Measurements from ENCODE around the gene NYNRIN. TPM values are rescaled to one million over a fixed set of nuclear protein-coding genes. Genes with fewer than 3 reads are reported as not detected.
A peak's percentile ranks its signal among the peaks of the same experiment; 100 is the strongest.

The NYNRIN gene
- total RNA-seq, 1 experiment from 2014 or later: 16.6 TPM

- TF ChIP-seq HMGXB4 (CRISPR knock-in tag; IDR thresholded peaks at IDR 0.05) (peak; percentile 36; the same call in 1 of the 2 replicates), ZNF281 (CRISPR knock-in tag; IDR thresholded peaks at IDR 0.05) (no peak), ZNF416 (CRISPR knock-in tag; IDR thresholded peaks at IDR 0.05) (no peak), CREM (CRISPR knock-in tag; IDR thresholded peaks at IDR 0.05) (no peak), FOXP4 (CRISPR knock-in tag; IDR thresholded peaks at IDR 0.05) (no peak), EMX1 (CRISPR knock-in tag; IDR thresholded peaks at IDR 0.05) (no peak)
These were observed 32.9 kb downstream of the NYNRIN start (continued) for GRCh38 chr14:24431569-24432258.

GRCh38 chr14:24432259-24433131 lies 33.7 kb downstream of the NYNRIN start:
- peaks cover 12% of the 10 kb centered on the region for H3K36me3 Mint-ChIP-seq
- no peak overlapping the region for H3K4me3 Mint-ChIP-seq
- TF ChIP-seq ETV6 (CRISPR knock-in tag; IDR thresholded peaks at IDR 0.05): no peak
- no peak for TF ChIP-seq OVOL2 (CRISPR knock-in tag; IDR thresholded peaks at IDR 0.05; ENCODE audit: borderline replicate concordance)
- TF ChIP-seq NR3C1 (CRISPR knock-in tag; conservative IDR thresholded peaks at IDR 0.05; ENCODE audit: low read depth): no peak
- no peak for TF ChIP-seq ZNF263 (CRISPR knock-in tag; IDR thresholded peaks at IDR 0.05; ENCODE audit: low read depth)
- TF ChIP-seq PRRX2 (CRISPR knock-in tag; IDR thresholded peaks at IDR 0.05): no peak
- no peak for TF ChIP-seq ATF2 (CRISPR knock-in tag; IDR thresholded peaks at IDR 0.05; ENCODE audit: borderline replicate concordance, low read depth)
- no peak for TF ChIP-seq ZNF423 (CRISPR knock-in tag; IDR thresholded peaks at IDR 0.05)
- no peak for TF ChIP-seq RELA (CRISPR knock-in tag; IDR thresholded peaks at IDR 0.05; ENCODE audit: borderline replicate concordance)
- TF ChIP-seq MXD4 (CRISPR knock-in tag; IDR thresholded peaks at IDR 0.05; ENCODE audit: borderline replicate concordance): no peak
- no peak for TF ChIP-seq TEAD4 (CRISPR knock-in tag; IDR thresholded peaks at IDR 0.05)
- no peak for TF ChIP-seq ZNF416 (CRISPR knock-in tag; IDR thresholded peaks at IDR 0.05)
- TF ChIP-seq PRDM15 (CRISPR knock-in tag; IDR thresholded peaks at IDR 0.05): no peak
- TF ChIP-seq ZNF232 (CRISPR knock-in tag; IDR thresholded peaks at IDR 0.05): no peak
- no peak for TF ChIP-seq JAZF1 (CRISPR knock-in tag; IDR thresholded peaks at IDR 0.05)
- no peak for TF ChIP-seq E2F5 (CRISPR knock-in tag; IDR thresholded peaks at IDR 0.05)
- no peak for TF ChIP-seq JUN (CRISPR knock-in tag; IDR thresholded peaks at IDR 0.05)

More at GRCh38 chr14:24432259-24433131, 33.7 kb downstream of the NYNRIN start:
- ATAC-seq (no peak), DNase-seq (ENCODE audit: low spot score) (no peak)
- ChIA-PET POLR2A (interaction anchor here (0.8 to 3.3 kb wide), 11 partner anchors 9 to 291 kb away, joined by 3 to 23 read pairs (median 4); partner anchors contain the start of genes DHRS1, EMC9, NFATC4 and NOP9), CTCF (interaction anchor here (0.7 to 11.4 kb wide), 52 partner anchors 8 to 374 kb away, joined by 3 to 518 read pairs (median 10); partner anchors contain the start of genes ADCY4, CHMP4A, CIDEB and DHRS1)
- H3K27me3 Mint-ChIP-seq (ENCODE audit: low read depth): peaks cover 13% of the 10 kb centered on the region
- H3K4me1 Mint-ChIP-seq: peaks cover 22% of the 10 kb centered on the region
- no peak overlapping the region for H3K27ac Mint-ChIP-seq
- H3K9me3 Mint-ChIP-seq: no peaks in the 10 kb centered on the region

All from WTC11 (cell line).